Measurements from ENCODE around the gene ARHGEF35.
"Not testable (repeated sequence)": the region's sequence is repeated elsewhere in the genome, so short reads cannot be mapped to it uniquely, and the experiment has no call there.

The ARHGEF35 gene

DNA sequence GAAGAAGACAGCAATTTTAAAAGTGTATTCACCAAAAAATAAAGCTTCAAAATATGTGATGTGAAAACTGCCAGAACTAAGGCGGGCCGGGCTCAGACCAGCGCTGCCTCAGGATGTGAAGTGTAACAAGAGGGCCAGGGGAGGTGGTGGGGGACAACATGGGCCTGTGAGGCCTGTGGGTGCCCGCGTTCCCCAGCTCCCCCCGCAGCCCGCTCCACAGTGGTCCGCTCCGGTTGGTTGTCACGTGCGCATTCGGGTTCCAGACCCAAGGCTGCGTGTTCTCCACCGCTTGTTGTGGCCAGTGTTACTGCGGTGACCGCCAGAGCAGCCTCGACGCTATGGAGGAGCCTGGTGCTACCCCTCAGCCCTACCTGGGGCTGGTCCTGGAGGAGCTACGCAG lies 12.5 kb downstream of the ARHGEF35 start, which contains the start of gene CTAGE4:
Gene CTAGE4 (plus strand): TSS at position 301 of the 400 bp plus-strand sequence. CDS start 38 bp downstream, at position 339.
- not testable (repeated sequence) for DNase-seq (ENCODE audit: insufficient read length, low spot score); FAIRE-seq

DNA sequence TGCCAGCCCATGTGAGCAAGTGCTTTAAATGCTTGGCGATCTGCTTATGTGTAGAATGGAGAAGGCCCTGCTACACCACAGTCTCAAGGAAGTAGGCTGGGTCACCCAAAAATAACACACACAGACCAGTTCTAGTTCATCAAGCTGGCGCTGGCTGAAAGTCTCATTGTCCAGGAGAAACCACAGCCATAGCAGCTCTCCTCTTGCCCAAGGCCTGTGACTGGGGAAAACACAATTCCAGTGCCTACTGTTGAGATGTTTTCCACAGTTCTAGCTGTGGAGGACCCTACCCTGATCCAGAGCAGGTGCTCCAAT lies 16.5 kb downstream of the ARHGEF35 start:
- not testable (repeated sequence) for DNase-seq (ENCODE audit: insufficient read length, low spot score); FAIRE-seq

DNA sequence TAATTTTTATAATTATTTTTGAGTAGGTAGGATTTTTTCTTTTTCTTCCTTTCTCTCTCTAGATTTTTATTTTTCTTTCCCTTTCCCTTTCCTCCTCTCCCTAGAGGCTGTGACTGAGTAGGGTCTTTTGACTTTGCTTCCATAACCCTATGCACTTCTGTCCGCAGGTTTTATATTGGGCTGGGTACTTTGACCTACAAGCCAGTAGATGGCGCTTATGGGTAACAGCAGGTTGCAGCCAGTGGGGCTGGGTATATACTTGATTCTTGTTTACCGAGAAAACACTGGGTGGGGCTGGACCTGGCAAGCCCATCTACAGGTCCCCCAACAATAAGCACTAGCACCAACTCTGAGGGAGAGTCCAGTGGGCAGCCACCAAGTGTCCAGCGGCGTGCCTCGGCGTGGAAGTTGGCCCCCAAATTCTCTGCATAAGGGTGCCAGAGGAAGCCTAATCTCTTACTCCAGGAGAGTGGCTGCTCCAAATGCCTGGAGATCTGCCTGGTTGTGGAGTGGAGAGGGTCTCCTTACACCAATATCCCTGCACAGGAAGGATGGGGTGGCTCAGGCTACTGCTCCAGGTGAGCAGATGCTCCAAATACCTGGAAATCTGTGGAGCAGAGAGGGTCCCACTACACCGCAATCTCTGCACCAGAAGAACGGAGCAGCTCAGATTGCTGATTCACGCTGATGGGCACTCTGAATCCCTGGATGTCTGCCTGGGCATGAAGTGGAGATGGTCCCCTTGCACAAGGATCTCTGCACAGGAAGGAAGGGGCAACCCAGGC lies 17.1 kb downstream of the ARHGEF35 start:
- DNase-seq (ENCODE audit: insufficient read length, low spot score); FAIRE-seq: not testable (repeated sequence)

DNA sequence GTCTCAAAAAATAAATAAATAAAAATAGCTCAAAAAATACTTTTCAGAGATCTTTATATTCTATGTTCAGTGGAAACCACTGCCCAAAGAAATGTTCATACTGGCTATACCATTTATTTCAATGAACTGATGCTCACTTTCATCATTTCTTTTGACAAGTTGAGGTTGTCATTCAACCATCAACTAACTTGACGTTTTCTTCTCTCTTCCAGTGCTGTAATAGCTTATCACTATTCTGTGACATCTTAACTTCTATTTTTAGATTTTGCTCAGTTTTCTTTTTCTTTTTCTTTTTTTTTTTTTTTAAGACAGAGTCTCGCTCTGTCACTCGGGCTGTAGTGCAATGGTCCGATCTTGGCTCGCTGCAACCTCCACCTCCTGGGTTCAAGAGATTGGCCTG lies 21.0 kb downstream of the ARHGEF35 start:
- FAIRE-seq, result no peak
- DNase-seq (ENCODE audit: insufficient read length, low spot score), result no peak

DNA sequence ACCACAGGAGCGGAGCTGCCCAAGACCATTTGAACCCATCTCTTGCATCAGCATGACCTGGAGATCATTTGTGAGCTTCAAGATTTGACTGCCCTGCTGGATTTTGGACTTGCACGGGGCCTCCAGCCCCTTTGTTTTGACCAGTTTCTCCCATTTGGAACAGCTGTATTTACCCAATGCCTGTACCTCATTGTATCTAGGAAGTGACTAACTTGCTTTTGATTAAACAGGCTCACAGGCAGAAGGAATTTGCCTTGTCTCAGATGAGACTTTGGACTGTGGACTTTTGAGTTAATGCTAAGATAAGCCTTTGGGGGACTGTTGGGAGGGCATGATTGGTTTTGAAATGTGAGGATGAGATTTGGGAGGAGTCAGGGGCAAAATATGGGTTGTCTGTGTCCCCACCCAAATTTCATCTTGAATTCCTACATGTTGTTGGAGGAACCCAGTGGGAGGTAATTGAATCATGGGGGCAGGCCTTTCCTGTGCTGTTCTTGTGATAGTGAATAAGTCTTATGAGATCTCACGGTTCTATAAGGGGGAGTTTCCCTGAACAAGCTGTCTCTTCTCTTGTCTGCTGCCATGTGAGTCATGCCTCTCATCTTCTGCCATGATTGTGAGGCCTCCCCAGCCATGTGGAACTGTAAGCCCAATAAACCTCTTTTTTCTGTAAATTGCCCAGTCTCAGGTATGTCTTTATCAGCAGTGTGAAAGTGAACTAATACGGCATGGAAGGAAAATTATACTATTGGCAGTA lies 23.9 kb downstream of the ARHGEF35 start:
- FAIRE-seq; DNase-seq (ENCODE audit: insufficient read length, low spot score): not testable (repeated sequence)

DNA sequence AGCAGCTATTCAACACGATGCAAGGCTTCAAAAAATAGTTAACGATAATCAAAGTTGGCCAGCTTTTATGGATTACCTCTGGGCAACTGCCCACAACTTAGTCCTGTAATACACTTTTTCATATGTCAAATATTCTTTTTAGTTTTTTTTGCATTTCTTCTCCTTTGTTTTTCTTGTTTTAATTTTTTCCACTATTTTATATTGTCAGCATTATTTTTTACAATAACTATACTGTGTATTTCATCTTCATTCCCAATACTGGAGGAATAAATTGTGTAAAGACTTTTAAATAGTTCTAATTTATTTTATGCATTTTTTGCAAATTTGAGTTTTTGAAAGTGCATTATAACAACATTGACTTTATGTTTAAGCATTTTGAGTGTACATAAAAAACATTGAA lies 30.8 kb downstream of the ARHGEF35 start:
- FAIRE-seq (no peak), DNase-seq (ENCODE audit: insufficient read length, low spot score) (no peak)

DNA sequence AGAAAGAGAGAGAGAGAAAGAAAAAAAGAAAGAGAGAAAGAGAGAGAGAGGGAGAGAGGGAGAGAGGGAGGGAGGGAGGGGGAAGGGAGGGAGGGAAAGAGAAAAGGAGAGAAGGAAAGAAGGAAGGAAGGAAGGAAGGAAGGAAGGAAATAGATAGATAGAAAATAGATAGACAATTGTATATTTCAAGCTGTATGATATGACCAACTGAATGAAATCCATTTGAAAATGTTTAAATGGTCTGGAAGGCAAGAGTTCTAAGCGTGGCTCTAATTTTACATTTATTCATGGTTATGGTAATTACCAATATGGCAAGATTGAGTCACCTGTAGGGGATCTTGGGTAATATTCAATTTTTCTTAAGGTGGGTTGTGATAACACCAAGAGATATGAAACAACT lies 36.8 kb downstream of the ARHGEF35 start:
- no peak for DNase-seq (ENCODE audit: insufficient read length, low spot score)
- FAIRE-seq, result no peak

DNA sequence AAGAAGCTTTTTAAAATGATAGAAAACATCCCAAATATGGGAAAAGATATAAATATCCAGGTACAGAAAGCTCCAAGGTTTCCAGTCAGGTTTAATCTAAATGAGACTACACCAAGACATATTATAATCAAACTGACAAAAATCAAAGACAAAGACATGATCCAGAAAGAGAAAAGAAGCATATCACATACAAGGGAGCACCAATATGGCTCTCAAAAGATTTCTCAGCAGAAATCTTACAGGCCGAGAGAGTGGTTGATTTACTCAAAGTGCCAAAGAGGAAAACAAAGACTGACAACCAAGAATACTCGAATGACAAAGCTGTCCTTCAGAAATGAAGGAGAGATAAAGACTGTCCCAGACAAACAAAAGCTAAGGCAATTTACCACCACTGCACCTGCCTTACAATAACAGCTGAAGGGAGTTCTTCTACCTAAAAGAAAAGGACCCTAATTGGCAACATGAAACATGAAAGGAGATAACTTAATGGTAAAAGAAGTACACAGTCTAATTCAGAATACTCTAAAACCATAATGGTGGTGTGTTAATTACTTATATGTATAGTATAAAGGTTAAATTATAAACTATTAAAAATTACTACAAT lies 47.3 kb downstream of the ARHGEF35 start:
- DNase-seq (ENCODE audit: insufficient read length, low spot score) (no peak), FAIRE-seq (no peak)

DNA sequence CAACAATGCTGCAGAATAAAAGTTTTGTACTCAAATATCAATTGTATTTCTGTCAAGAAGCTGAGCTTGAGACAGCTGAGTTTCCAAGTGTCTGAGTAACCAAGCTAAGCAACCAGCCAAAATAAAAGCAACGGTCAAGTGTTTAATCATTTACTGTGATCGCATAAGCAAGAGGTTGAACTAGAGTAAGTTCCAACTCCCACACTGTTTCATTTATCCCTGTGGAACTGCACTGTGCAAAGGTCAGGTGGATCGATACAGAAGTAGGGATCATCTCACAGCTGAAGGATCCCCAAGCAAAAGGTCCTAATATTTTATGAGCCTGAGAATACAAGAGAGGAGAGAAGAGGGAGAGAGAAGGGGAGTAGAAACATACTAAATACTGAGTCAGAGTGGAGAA lies 51.2 kb downstream of the ARHGEF35 start:
- FAIRE-seq (no peak), DNase-seq (ENCODE audit: insufficient read length, low spot score) (no peak)

DNA sequence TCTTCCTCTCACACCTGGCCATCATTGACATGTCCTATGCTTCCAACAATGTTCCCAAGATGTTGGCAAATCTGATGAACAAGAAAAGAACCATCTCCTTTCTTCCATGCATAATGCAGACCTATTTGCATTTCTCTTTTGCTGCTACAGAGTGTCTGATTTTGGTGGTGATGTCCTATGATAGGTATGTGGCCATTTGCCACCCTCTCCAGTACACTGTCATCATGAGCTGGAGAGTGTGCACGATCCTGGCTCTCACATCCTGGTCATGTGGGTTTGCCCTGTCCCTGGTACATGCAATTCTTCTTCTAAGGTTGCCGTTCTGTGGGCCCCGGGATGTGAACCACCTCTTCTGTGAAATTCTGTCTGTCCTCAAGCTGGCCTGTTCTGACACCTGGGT lies 53.4 kb downstream of the ARHGEF35 start:
- FAIRE-seq (no peak), DNase-seq (ENCODE audit: insufficient read length, low spot score) (no peak)

DNA sequence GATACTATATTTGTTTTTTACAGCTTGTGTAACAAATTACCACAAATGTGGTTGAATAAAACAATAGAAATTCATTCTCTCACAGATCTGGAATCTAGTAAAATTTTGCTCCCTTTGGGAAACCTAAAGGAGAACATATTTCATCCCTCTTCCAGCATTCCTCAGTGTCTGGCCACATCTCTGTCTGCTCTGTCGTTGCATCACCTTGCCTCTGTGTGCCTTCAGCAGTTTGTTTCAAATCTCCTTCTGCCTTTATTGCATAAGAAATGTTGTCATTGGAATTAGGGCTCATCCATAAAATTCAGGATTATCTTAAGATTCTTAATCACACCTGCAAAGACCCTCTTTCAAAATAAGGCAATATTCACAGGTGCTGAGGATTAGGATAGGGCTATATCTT lies 58.1 kb downstream of the ARHGEF35 start:
- DNase-seq (ENCODE audit: insufficient read length, low spot score), result no peak

More for the DNA sequence above, 58.1 kb downstream of the ARHGEF35 start:
- FAIRE-seq, result no peak

All from HTR-8/SVneo (cell line).